GM12878 (cell line): ENCODE results near the gene LRRC7. TPM values are rescaled to one million over a fixed set of nuclear protein-coding genes. Genes with fewer than 3 reads are reported as not detected.

Source experiments
- ATAC-seq: fragments of 200-7000 bp; cut with Tn5 transposase; 3 replicates; pipeline ENCODE4 v1.9.1; 2020; ENCODE audit warnings: mild to moderate bottlenecking, moderate library complexity
- BruUV-seq: library from RNA; stranded (reverse); fragments of 400-500 nt; replicated peaks from 2 replicates; lab custom pipeline; 2021; lab: Mats Ljungman, UMichigan
- CTCF ChIA-PET: fragments of 300-600 bp; sonication (Branson Sonifier 250); formaldehyde crosslinking; extraction: SDS; loops from one replicate; lab custom pipeline; 2021; ENCODE audit warnings: inconsistent platforms; lab: Yijun Ruan, JAX
- POLR2A ChIA-PET: fragments of 350-600 bp; formaldehyde crosslinking; extraction: SDS; loops from one replicate; lab custom pipeline; 2021; ENCODE audit warnings: inconsistent platforms; lab: Charles Lee
- RAD21 ChIA-PET: fragments of 300-600 bp; sonication (Branson Sonifier 250); formaldehyde crosslinking; loops from one replicate; lab custom pipeline; 2023; ENCODE audit warnings: antibody characterized with exemption; ENCODE audit not compliant: unreplicated experiment; lab: Charles Lee
- SMC1A ChIA-PET: fragments of 300-600 bp; sonication (Branson Sonifier 250); formaldehyde crosslinking; loops from one replicate; lab custom pipeline; 2023; ENCODE audit not compliant: unreplicated experiment, uncharacterized antibody; lab: Charles Lee
- DNase-seq: peaks from one replicate; pipeline ENCODE4 v3.0.0-alpha.2; 2011; ENCODE audit warnings: low read depth, low spot score
- FAIRE-seq: peaks from 3 replicates; lab custom pipeline; 2011; peaks lifted over from hg19 to GRCh38; lab: Jason Lieb, UNC
- H2AFZ ChIP-seq: 2 replicates; pipeline ENCODE4 v1.6.0; 2011; ENCODE audit warnings: low read depth, low read length, control low read depth; ENCODE audit not compliant: control insufficient read depth
- H3K27ac ChIP-seq: 2 replicates; pipeline ENCODE4 v1.5.1; 2011; ENCODE audit warnings: control low read depth; ENCODE audit not compliant: control insufficient read depth, insufficient read depth
- H3K27me3 ChIP-seq, 2 experiments: replicated peaks in 1 of 2; 2 replicates each; pipeline versions ENCODE4 v1.6.0 to v1.6.1; 2011; ENCODE audit warnings: low read length in 1 of 2; ENCODE audit not compliant: control insufficient read depth in 2 of 2, insufficient read depth in 2 of 2
- H3K36me3 ChIP-seq, 2 experiments: 2 replicates each; pipeline ENCODE4 v1.5.1; 2011; ENCODE audit warnings: low read length in 1 of 2; ENCODE audit not compliant: control insufficient read depth in 2 of 2, insufficient read depth in 2 of 2
- H3K4me1 ChIP-seq: 2 replicates; pipeline ENCODE4 v1.6.1; 2011; ENCODE audit warnings: mild to moderate bottlenecking, low read length, moderate library complexity, mixed read lengths; ENCODE audit not compliant: control insufficient read depth, insufficient read depth
- H3K4me2 ChIP-seq: 2 replicates; pipeline ENCODE4 v1.6.0; 2011; ENCODE audit warnings: control low read depth; ENCODE audit not compliant: control insufficient read depth, insufficient read depth
- H3K4me3 ChIP-seq: fragments of 200-600 bp; sonication (generic); 2 replicates; pipeline ENCODE4 v1.5.1; 2016
- H3K79me2 ChIP-seq: 2 replicates; pipeline ENCODE4 v1.6.0; 2011; ENCODE audit warnings: low read length; ENCODE audit not compliant: control insufficient read depth, insufficient read depth
- H3K9ac ChIP-seq: 2 replicates; pipeline ENCODE4 v1.8.0; 2011; ENCODE audit warnings: low read length, control low read depth, mixed read lengths; ENCODE audit not compliant: control insufficient read depth, insufficient read depth
- H3K9me3 ChIP-seq: replicated peaks from 3 replicates; pipeline ENCODE4 v1.5.1; 2011; ENCODE audit warnings: mild to moderate bottlenecking, low read length; ENCODE audit not compliant: control insufficient read depth, insufficient read depth
- H4K20me1 ChIP-seq: 2 replicates; pipeline ENCODE4 v1.6.0; 2011; ENCODE audit not compliant: control insufficient read depth, insufficient read depth
- ATF7 ChIP-seq: fragments of 450-650 bp; IDR thresholded peaks from 2 replicates; pipeline ENCODE4 v1.6.1; 2016; ENCODE audit warnings: low read depth, mild to moderate bottlenecking
- E2F4 ChIP-seq: IDR thresholded peaks from 2 replicates; pipeline ENCODE4 v1.6.1; 2012; ENCODE audit warnings: low read depth, low read length, improper control_type of control experiment
- ESRRA ChIP-seq: IDR thresholded peaks from 2 replicates; pipeline ENCODE4 v1.6.1; 2012; ENCODE audit warnings: mild to moderate bottlenecking, low read length, improper control_type of control experiment
- FOS ChIP-seq: IDR thresholded peaks from 3 replicates; pipeline ENCODE4 v1.6.1; 2011; ENCODE audit warnings: borderline replicate concordance; ENCODE audit not compliant: insufficient read length; ENCODE audit errors: extremely low read depth
- FOXK2 ChIP-seq: fragments of 450-650 bp; IDR thresholded peaks from 2 replicates; pipeline ENCODE4 v1.6.1; 2017; ENCODE audit warnings: mild to moderate bottlenecking, moderate library complexity
- HSF1 ChIP-seq: fragments of 150-350 bp; IDR thresholded peaks from 2 replicates; pipeline ENCODE4 v1.6.1; 2014; ENCODE audit warnings: mild to moderate bottlenecking, low read depth, low read length
- JUND ChIP-seq: IDR thresholded peaks from 2 replicates; pipeline ENCODE4 v1.6.1; 2012; ENCODE audit warnings: low read depth, mild to moderate bottlenecking, low read length, improper control_type of control experiment, moderate library complexity
- LARP7 ChIP-seq: fragments of 450-650 bp; IDR thresholded peaks from 2 replicates; pipeline ENCODE4 v1.6.1; 2017; ENCODE audit warnings: mild to moderate bottlenecking
- PAX5 ChIP-seq: IDR thresholded peaks from 2 replicates; pipeline ENCODE4 v1.6.1; 2011; ENCODE audit warnings: low read depth, low read length, borderline replicate concordance
- PBX3 ChIP-seq: IDR thresholded peaks from 2 replicates; pipeline ENCODE4 v1.6.1; 2011; ENCODE audit warnings: mild to moderate bottlenecking, low read depth, low read length, moderate library complexity; ENCODE audit not compliant: insufficient replicate concordance
- RFX5 ChIP-seq: IDR thresholded peaks from 2 replicates; pipeline ENCODE4 v1.6.1; 2011; ENCODE audit warnings: low read depth, low read length, improper control_type of control experiment
- SKIL ChIP-seq: fragments of 450-650 bp; IDR thresholded peaks from 2 replicates; pipeline ENCODE4 v1.6.1; 2017; ENCODE audit warnings: mild to moderate bottlenecking, low read depth, inconsistent platforms; ENCODE audit not compliant: poor library complexity, severe bottlenecking
- TBL1XR1 ChIP-seq: IDR thresholded peaks from 2 replicates; pipeline ENCODE4 v1.6.1; 2012; ENCODE audit warnings: low read depth, low read length, improper control_type of control experiment
- ZNF274 ChIP-seq: IDR thresholded peaks from one replicate; pipeline ENCODE4 v1.8.0; 2011; ENCODE audit not compliant: insufficient read length, insufficient read depth
- ZNF592 ChIP-seq: fragments of 450-650 bp; IDR thresholded peaks from 2 replicates; pipeline ENCODE4 v1.6.1; 2017; ENCODE audit warnings: mild to moderate bottlenecking, moderate library complexity
- ZNF622 ChIP-seq: fragments of 450-650 bp; IDR thresholded peaks from 2 replicates; pipeline ENCODE4 v1.6.1; 2017; ENCODE audit warnings: mild to moderate bottlenecking, inconsistent platforms
- WGBS: methylation state at CpG from one replicate; pipeline ENCODE4 v1.1.6; 2016; ENCODE audit warnings: low lambda C conversion rate; ENCODE audit not compliant: insufficient replicate concordance, insufficient coverage; ENCODE audit errors: missing lambda C conversion rate; 5-methylcytosine and 5-hydroxymethylcytosine counted together
- in situ Hi-C: fragments of 300-500 bp; cut with MboI; formaldehyde crosslinking; loops from 9 replicates; pipeline ENCODE4 v1.14.3; 2018; ENCODE audit warnings: mixed read lengths
- intact Hi-C: fragments of 100-400 bp; cut with micrococcal nuclease; formaldehyde crosslinking; loops from one replicate; pipeline ENCODE4 v1.14.2; 2022; ENCODE audit not compliant: unreplicated experiment
- polyA plus RNA-seq, 11 experiments: library from polyadenylated mRNA; depleted of rRNA in 4 of 11; unstranded in 6 of 11; stranded (reverse) in 5 of 11; fragments of >200 nt; fragmentation: Nextera tagmentation in 4 of 11; fragmentation: Illumina TruSeq in 1 of 11; extraction: Ambion mirVana in 4 of 11; extraction: Trizol in 1 of 11; gene quantifications; 1 replicate in 1 of 11; 2 replicates in 10 of 11; pipeline versions ENCODE4 v1.2.1 to v1.2.3, GENCODE V29; 2011 to 2016; ENCODE audit warnings: inconsistent platforms in 2 of 11, missing spikeins in 2 of 11, low read depth in 1 of 11
- total RNA-seq, 4 experiments: library from RNA; depleted of rRNA in 3 of 4; stranded (reverse); fragments of >200 nt in 3 of 4; fragmentation: Illumina TruSeq in 1 of 4; extraction: Trizol in 1 of 4; gene quantifications; 2 replicates each; pipeline versions ENCODE4 v1.2.1 to v1.2.3, GENCODE V29; 2013 to 2021

Gene LRRC7
- total and polyA plus RNA-seq, 10 of the 15 experiments (the other 5 are each of a cell fraction or from before 2014, with no cell fraction given) = 0.05 to 1.4 (median 0.24) TPM; not detected in 5

- DNase-seq (no peak), FAIRE-seq (no peak), ATAC-seq (no peak)
- Histone ChIP-seq H3K27me3 (no peaks in the 10 kb centered on the region), H3K4me2 (no peak overlapping the region), H4K20me1 (no peaks in the 10 kb centered on the region), H3K36me3 (no peaks in the 10 kb centered on the region), H3K9me3 (no peaks in the 10 kb centered on the region), H3K9ac (no peak overlapping the region), H3K79me2 (no peaks in the 10 kb centered on the region), H3K27ac (no peak overlapping the region), H2AFZ (no peak overlapping the region), H3K4me1 (no peaks in the 10 kb centered on the region), H3K4me3 (no peak overlapping the region)
- ChIA-PET CTCF (interaction anchor here (1.0 kb wide), 1 partner anchor 18 kb away, joined by 3 read pairs; no protein-coding TSS in a partner anchor), POLR2A (no interaction called here), RAD21 (no interaction called here), SMC1A (no interaction called here)
- WGBS = 50% methylated on average over 2 of the region's 2 CpGs
- intact Hi-C loops = no loop called here
- no peak for TF ChIP-seq ESRRA
- TF ChIP-seq LARP7 = no peak
- no peak for TF ChIP-seq FOXK2
- no peak for TF ChIP-seq ZNF274
- TF ChIP-seq SKIL = no peak
- no peak for TF ChIP-seq ZNF592
- no peak for TF ChIP-seq FOS
- TF ChIP-seq PBX3 = no peak
- no peak for TF ChIP-seq PAX5
- no peak for TF ChIP-seq ATF7
- no peak for TF ChIP-seq JUND
- TF ChIP-seq TBL1XR1 = no peak
- TF ChIP-seq HSF1 = no peak
- no peak for TF ChIP-seq E2F4
- TF ChIP-seq RFX5 = no peak
- TF ChIP-seq ZNF622 = no peak
- in situ Hi-C loops = no loop called here
- BruUV-seq = no TSS peak
These were observed 362.7 kb downstream of the LRRC7 start for GRCh38 chr1:69930396-69930795.
